ENCODE data around the gene HTR6. TPM values are rescaled to one million over a fixed set of nuclear protein-coding genes. Genes with fewer than 3 reads are reported as not detected.

HTR6 gene
- total RNA-seq, 2 donors from 2014 or later = not detected

GRCh38 chr1:19710825-19711611 lies 46.3 kb downstream of the HTR6 start:
- ATAC-seq = peak; percentile 66 to 82
- Mint-ChIP-seq H3K36me3 (peaks cover 4% of the 10 kb centered on the region), H3K27ac (peak overlapping the region; percentile 36 to 83), H3K4me1 (ENCODE audit: low read depth in 2 of 2) (peaks cover 16 to 18% of the 10 kb centered on the region in 2 donors), H3K27me3 (no peaks in the 10 kb centered on the region), H3K9me3 (no peaks in the 10 kb centered on the region), H3K4me3 (peak overlapping the region; percentile 47)
- no peak for DNase-seq (ENCODE audit: low spot score)

- H3K27ac Mint-ChIP-seq = no peak overlapping the region
- H3K36me3 Mint-ChIP-seq = peaks cover 4% of the 10 kb centered on the region
- no peak overlapping the region for H3K4me3 Mint-ChIP-seq
- no peaks in the 10 kb centered on the region for H3K27me3 Mint-ChIP-seq
- DNase-seq (ENCODE audit: low spot score) = no peak
- no peaks in the 10 kb centered on the region for H3K9me3 Mint-ChIP-seq
- H3K4me1 Mint-ChIP-seq (ENCODE audit: low read depth in 2 of 2) = peaks cover 16 to 18% of the 10 kb centered on the region in 2 donors
- no peak for ATAC-seq
These were observed 48.3 kb downstream of the HTR6 start for GRCh38 chr1:19712928-19713327.

- H3K4me3 Mint-ChIP-seq = no peak overlapping the region
- H3K4me1 Mint-ChIP-seq (ENCODE audit: low read depth in 2 of 2) = peaks cover 12% of the 10 kb centered on the region in 2 donors
- ATAC-seq (peak; percentile 80 to 90), DNase-seq (ENCODE audit: low spot score) (peak; percentile 89)
- no peaks in the 10 kb centered on the region for H3K27me3 Mint-ChIP-seq
- H3K27ac Mint-ChIP-seq = no peak overlapping the region
- no peaks in the 10 kb centered on the region for H3K9me3 Mint-ChIP-seq
- peaks cover under 1% of the 10 kb centered on the region for H3K36me3 Mint-ChIP-seq
These were observed 50.9 kb downstream of the HTR6 start for GRCh38 chr1:19715334-19716203.

- H3K4me1 Mint-ChIP-seq (ENCODE audit: low read depth in 2 of 2) = peaks cover 5 to 7% of the 10 kb centered on the region in 2 donors
- no peak overlapping the region for H3K4me3 Mint-ChIP-seq
- ATAC-seq (no peak), DNase-seq (ENCODE audit: low spot score) (no peak)
- no peak overlapping the region for H3K27ac Mint-ChIP-seq
- no peaks in the 10 kb centered on the region for H3K27me3 Mint-ChIP-seq
- H3K36me3 Mint-ChIP-seq = no peaks in the 10 kb centered on the region
- H3K9me3 Mint-ChIP-seq = no peaks in the 10 kb centered on the region
These were observed 52.8 kb downstream of the HTR6 start for GRCh38 chr1:19717467-19717866.

- no peak for DNase-seq (ENCODE audit: low spot score)
- Mint-ChIP-seq H3K4me1 (ENCODE audit: low read depth in 2 of 2) (peaks cover 5 to 7% of the 10 kb centered on the region in 2 donors), H3K27me3 (no peaks in the 10 kb centered on the region), H3K9me3 (no peaks in the 10 kb centered on the region), H3K4me3 (no peak overlapping the region), H3K36me3 (no peaks in the 10 kb centered on the region), H3K27ac (no peak overlapping the region)
- no peak for ATAC-seq
These were observed 55.5 kb downstream of the HTR6 start for GRCh38 chr1:19720174-19720573.

GRCh38 chr1:19720973-19721372 lies 56.3 kb downstream of the HTR6 start:
- H3K4me1 Mint-ChIP-seq (ENCODE audit: low read depth in 2 of 2) = no peaks in the 10 kb centered on the region
- H3K36me3 Mint-ChIP-seq = no peaks in the 10 kb centered on the region
- H3K9me3 Mint-ChIP-seq = no peaks in the 10 kb centered on the region
- no peaks in the 10 kb centered on the region for H3K27me3 Mint-ChIP-seq
- no peak overlapping the region for H3K4me3 Mint-ChIP-seq
- ATAC-seq (no peak), DNase-seq (ENCODE audit: low spot score) (no peak)
- H3K27ac Mint-ChIP-seq = no peak overlapping the region

GRCh38 chr1:19723874-19724273 lies 59.2 kb downstream of the HTR6 start:
- Mint-ChIP-seq H3K4me3 (no peak overlapping the region), H3K27ac (no peak overlapping the region), H3K27me3 (no peaks in the 10 kb centered on the region), H3K36me3 (no peaks in the 10 kb centered on the region), H3K9me3 (no peaks in the 10 kb centered on the region), H3K4me1 (ENCODE audit: low read depth in 2 of 2) (no peaks in the 10 kb centered on the region)
- no peak for ATAC-seq
- no peak for DNase-seq (ENCODE audit: low spot score)

GRCh38 chr1:19725606-19726005 lies 60.9 kb downstream of the HTR6 start:
- H3K27me3 Mint-ChIP-seq = no peaks in the 10 kb centered on the region
- ATAC-seq = no peak

GRCh38 chr1:19728413-19729145 lies 63.9 kb downstream of the HTR6 start:
- no peak overlapping the region for H3K27ac Mint-ChIP-seq
- ATAC-seq = no peak
- H3K27me3 Mint-ChIP-seq = no peaks in the 10 kb centered on the region
- peaks cover 6% of the 10 kb centered on the region for H3K36me3 Mint-ChIP-seq
- H3K4me1 Mint-ChIP-seq (ENCODE audit: low read depth in 2 of 2) = no peaks in the 10 kb centered on the region
- H3K9me3 Mint-ChIP-seq = no peaks in the 10 kb centered on the region
- no peak for DNase-seq (ENCODE audit: low spot score)
- H3K4me3 Mint-ChIP-seq = no peak overlapping the region

More at GRCh38 chr1:19725606-19726005, 60.9 kb downstream of the HTR6 start:
- Mint-ChIP-seq H3K36me3 (peaks cover 2% of the 10 kb centered on the region), H3K4me3 (no peak overlapping the region), H3K27ac (no peak overlapping the region), H3K9me3 (no peaks in the 10 kb centered on the region), H3K4me1 (ENCODE audit: low read depth in 2 of 2) (no peaks in the 10 kb centered on the region)
- DNase-seq (ENCODE audit: low spot score) = no peak

- DNase-seq (ENCODE audit: low spot score) (no peak), ATAC-seq (no peak)
- H3K9me3 Mint-ChIP-seq = no peaks in the 10 kb centered on the region
- no peaks in the 10 kb centered on the region for H3K27me3 Mint-ChIP-seq
- no peak overlapping the region for H3K4me3 Mint-ChIP-seq
- H3K4me1 Mint-ChIP-seq (ENCODE audit: low read depth in 2 of 2) = no peaks in the 10 kb centered on the region
- H3K36me3 Mint-ChIP-seq = peaks cover 6% of the 10 kb centered on the region
- no peak overlapping the region for H3K27ac Mint-ChIP-seq
These were observed 65.6 kb downstream of the HTR6 start for GRCh38 chr1:19730232-19730631.

Other genes with a start within 250 kb of the HTR6 start
- 100 to 1,000 TPM; 270 to 359 TPM for gene CAPZB, start 179.3 kb upstream of the HTR6 start, total RNA-seq
- gene NBL1, start 20.6 kb upstream of the HTR6 start, total RNA-seq = 10 to 100 TPM in 1 of 2 donors, 1 to 10 TPM in 1; 9.3 to 24.4 TPM
- gene TMCO4, start 135.0 kb downstream of the HTR6 start, total RNA-seq = 10 to 100 TPM; 11.7 to 20.3 TPM
- gene RNF186, start 150.4 kb downstream of the HTR6 start, total RNA-seq = not detected
- gene OTUD3, start 217.5 kb downstream of the HTR6 start, total RNA-seq = 10 to 100 TPM; 11.6 to 27.4 TPM